Activated CD4-positive, alpha-beta T cell treated with anti-CD3 and anti-CD28 coated beads, Interleukin-2, amount 50 U/mL, for 48 hours (primary cell): ENCODE results near the gene ERG.

Experiments
- DNase-seq, 2 experiments: peaks; one replicate each; pipeline ENCODE4 v3.0.0-alpha.2; 2020

Gene ERG

DNA sequence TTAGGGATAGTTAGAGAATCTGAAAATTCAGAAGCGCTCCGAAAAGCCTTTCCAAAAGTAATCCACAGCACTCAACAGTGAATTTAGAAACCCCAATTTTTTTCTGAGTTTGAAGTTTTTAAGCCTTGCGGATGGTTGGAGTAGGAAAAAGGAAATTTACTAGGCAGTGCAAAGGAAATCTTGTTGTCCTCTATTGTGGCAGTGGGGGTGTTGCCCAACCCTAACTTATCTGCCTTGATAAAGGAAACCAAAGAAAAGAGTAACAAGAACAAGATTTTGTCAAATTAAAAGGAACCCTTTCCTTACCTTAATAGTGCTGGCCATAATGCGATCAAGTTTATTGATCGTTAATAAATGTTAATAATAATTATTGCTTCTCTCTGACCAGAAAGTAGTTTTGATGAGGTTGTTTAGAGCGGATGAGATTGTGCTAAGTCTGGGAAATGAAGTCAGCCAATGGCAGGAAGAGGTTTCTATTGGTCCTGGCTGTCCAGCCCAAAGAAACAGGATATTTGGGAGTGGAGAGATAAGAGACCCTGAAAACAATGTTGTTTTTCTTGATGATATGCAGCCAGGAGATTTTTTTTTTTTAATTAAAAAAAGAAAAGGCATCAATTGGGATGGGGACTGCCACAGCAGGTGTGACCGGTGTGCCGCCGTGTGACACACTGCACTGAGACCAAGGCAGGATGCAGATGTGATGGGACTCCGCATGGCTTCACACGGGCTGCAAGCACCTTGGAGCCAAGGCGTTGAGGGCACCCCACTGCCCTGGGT is at the start of gene ERG:
TSS of gene ERG (minus strand) at position 421 of the 777 bp plus-strand sequence. CDS start at position 324, 97 bp downstream.
- DNase-seq = no peak

GRCh38 chr21:38544661-38545060 is 46.4 kb upstream of the ERG start:
- DNase-seq = no peak

DNA sequence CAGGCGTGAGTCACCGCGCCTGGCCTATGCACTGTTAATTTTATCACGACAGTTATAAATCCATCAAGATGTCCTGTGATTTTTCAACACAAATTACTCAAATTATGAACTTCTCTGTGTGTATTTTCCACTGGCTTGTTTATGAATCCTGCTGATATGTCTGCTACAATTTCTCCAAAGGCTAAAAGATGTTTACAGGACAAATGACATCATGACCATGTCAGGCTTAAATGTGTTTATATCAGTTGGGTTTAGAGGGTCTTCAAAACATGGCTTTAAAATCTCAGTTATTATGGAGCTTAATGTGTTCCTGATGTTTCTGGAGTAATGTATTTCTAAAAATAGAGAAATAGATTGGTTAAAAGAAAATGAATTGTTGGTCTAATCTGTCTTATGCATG is 44.0 kb upstream of the ERG start:
- DNase-seq = no peak

DNA sequence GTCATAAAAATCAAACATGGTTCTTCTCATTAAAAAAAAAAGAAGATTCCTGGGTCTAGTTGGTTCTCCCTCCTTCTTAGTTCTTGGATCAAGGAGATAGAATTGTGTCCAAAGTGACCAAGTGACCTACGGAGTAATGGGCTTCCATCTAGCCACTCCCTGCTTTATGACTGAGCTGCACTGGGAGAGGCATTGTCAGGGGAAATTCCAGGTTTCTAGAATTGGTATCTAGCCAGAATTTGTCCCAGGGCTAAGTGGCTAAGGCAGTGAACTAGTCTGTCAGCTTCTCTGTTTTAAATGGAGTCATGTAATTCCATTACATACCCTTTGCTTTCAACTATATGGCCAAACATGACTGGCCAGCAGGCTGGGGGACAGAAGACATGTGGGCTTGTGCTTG is 40.1 kb upstream of the ERG start:
- no peak for DNase-seq

DNA sequence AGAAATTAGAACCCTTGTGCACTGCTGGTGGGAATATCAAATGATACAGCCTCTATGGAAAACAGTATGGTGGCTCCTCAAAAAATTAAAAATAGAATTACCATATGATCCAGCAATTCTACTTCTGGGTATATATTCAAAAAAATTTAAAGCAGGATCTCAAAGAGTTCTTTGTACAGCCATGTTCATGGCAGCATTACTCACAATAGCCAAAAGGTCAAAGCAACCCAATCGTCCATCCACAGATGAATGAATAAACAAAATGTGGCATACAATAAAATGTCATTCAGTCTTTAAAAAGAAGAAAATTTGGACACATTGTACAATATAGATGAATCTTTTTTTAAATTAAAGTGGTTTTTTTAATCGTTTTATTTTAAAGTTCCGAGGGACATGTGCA is 36.3 kb upstream of the ERG start:
- DNase-seq = no peak

- no peak for DNase-seq
Measured at GRCh38 chr21:38533887-38534286, 35.6 kb upstream of the ERG start.

DNA sequence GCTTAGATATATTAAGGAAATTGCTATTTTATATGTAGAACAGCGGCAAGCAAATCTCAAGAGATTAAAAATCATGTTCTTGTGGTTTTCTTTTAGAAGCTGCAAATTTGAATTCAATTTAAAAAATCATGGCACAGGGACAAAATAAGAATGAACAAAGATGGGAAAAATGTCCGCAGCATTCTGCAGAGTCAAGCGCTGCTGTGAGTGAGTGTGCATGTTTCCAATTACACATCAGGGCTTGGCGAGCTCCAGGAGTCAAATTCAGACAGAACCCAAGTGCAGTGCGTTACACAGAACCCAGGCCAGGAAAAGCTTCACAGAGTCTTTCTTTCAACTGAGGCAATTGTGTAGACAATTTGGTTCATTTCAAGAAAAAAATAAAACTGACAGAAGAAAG is 33.3 kb upstream of the ERG start:
- DNase-seq = no peak

DNA sequence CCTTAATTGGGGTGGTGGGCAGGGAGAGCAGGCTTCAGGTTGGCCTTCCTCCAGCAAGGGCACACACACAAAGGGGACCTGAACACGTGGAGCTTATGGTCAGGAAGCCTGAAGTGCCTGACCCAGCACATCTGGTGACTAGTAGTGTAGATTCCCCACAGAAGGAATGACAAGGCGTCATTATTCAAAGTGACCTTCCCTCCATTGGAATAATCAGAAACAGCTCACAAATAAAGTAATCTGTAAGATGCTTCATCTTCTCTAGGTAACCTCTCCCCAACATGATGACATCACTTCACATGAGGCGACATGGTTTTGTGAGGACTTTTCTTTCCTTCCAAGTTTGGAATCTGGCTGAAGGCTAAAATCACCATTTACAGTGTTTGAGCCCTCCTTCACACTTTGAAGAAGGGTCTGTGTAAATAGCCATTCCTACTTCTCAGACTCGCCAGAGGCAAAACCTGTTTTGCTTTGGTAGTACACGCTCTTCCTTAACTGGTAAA is 32.8 kb upstream of the ERG start:
- no peak for DNase-seq

DNA sequence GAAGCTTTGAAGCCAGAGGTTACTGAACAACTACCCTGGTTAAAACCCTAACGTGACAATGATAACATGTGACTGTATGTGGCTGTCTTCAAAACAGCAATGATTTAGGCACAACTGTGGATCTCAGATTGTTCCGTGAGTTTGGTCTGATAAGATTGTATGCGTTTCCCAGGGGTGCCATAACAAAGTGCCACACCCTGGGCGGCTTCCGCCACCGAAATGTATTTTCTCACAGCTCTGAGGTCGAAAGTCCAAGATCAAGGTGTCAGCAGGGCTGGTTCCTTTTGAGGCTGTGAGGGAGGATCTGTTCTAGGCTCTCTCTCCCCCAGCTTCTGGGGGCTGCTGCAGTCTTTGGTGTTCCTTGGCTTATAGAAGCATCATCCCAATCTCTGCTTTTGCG is 29.5 kb upstream of the ERG start:
- no peak for DNase-seq

- no peak for DNase-seq
Measured at GRCh38 chr21:38525454-38525853, 27.2 kb upstream of the ERG start.

DNA sequence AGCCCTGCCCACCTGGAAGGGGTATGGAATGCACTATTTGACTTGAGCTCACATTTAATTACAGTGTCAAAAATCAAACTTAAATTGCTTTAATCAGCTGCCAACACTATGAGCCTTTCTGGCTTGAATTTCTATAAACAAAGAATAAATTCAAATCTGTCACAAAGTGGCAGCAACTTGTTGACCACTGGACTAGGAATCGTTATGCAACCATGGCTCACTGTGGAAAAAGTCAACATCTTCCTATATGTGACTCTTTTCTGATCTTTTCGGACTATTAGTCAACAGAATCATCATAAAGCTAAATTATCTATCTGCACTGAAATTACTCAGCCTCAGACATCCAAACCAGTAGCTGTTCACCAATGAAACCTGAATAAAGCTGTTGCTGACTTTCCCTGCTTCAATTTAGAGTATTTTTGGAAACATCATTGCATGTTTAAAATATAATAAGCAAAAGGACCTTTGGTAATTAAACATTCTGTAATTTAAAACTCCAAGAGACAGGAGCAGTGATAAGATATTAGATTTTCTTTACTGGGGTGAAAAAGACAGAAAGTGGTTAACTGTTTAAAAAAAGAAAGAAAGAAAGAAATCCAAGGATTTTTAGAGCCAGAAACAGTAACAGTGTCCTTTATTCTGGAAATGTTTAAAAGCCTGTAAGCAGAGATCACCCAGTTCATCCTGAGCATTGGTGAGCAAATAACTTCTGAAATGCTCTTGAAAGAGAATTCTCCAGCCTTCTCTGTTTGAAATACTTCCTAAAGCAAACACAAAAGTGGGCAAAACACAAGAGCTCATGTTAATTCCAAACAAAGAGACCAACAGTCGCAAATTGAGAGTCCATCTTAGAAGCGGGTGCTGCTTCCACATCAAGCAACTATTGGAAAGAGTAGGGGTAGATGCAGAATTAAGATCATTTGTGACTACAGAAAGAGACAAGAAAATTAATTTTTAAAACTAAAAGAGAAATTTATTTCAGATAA is 26.2 kb upstream of the ERG start:
- DNase-seq = no peak

DNA sequence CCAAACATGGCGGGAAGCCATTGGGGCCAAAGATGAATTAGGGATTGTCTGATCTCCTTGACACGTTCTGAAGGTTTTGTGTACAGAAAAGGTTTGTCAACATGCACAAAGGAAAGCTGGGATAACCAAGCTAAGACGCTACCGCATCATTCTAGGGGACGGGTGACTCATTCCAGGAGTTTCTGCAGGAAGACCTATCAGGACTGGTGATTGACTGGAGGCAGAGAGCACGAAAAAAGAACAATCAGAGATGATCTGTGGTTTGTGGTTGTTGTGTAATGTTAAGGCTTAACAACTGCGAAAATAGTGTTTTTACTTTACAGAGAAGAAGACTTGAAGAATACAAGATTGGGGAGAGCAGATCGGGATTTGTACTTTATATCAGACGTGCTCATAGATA is 22.2 kb upstream of the ERG start:
- no peak for DNase-seq

GRCh38 chr21:38511662-38512243 is 13.5 kb upstream of the ERG start:
- no peak for DNase-seq

GRCh38 chr21:38511198-38511597 is 12.9 kb upstream of the ERG start:
- no peak for DNase-seq

- no peak for DNase-seq
Measured at GRCh38 chr21:38507374-38507942, 9.2 kb upstream of the ERG start.

GRCh38 chr21:38506661-38507281 is 8.5 kb upstream of the ERG start:
- DNase-seq = no peak

DNA sequence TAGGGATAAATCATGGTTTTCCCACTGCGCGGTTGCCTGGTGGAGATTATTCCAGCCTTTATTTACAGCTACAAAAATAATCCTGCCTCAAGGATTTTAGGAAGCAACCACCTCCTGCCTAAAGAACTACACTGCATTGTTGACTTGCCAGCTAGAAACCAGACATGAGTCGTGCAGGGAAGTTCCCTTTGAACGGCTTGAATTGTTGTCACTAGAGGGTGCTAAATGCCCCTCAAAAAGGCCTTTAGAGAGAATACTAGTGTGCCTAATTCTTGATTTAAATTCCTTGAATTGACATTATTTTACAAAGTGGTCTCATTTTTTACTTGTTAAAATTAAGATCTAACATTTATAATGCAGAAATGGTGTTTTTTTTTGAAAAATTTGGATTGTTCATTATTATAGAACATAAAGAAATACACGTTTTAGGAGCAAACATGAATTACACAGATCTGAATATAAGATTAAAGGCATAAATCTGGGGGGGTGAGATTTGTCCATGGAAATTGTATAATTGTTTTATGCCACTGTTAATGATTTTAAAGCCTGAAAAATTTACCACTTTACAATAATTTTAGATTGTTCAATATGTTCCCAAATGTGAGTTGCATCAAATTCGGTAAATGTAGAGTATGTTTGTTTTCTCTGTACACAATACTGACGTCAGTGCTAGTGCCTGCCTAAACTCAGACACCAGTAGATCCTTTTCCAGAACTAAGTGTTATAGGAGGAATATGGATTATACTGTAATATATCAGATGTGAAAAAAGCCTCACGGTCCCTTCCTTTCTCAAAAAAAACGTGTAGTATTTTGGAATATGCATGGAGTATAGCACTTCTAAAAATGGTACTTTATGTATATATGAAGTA is 7.6 kb upstream of the ERG start:
- DNase-seq = peak in 1 of 2 experiments; percentile 10

DNA sequence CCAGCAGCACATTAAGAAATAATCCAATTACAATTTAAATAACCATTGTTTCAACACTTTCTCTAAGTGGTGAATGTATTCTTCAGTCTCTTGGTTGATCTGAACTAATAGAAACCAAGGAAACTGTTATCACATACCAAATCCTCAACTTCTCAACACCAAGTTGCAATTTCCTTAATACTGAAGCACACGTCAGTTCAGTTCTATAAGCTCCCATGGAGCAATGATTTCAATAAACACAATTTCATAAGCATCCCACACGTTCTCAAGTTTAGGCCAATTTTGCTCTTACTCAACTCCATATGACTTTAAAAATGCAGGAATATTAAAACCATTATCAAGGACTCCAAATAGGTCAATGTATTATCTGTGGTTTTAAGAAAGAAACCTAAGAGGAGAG is 5.8 kb upstream of the ERG start:
- DNase-seq = no peak

DNA sequence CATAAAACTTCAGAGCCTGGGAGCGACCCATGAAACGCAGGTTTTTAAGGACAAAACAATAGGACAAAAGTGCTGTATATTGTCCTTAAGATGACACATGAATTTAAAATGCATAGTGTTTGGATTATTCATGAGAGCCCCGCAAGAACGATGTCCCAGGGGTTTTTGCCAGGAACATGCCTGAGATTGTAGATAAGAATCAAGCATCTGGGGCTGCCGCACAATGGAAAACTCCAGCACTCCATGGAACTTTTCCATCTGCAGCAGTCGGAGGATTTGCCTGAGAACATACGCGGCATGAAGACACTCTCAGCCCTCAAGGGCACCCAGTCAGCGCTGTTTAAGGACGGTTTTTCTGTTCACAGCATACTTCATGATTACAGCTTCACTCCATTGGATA is 5.3 kb upstream of the ERG start:
- no peak for DNase-seq

DNA sequence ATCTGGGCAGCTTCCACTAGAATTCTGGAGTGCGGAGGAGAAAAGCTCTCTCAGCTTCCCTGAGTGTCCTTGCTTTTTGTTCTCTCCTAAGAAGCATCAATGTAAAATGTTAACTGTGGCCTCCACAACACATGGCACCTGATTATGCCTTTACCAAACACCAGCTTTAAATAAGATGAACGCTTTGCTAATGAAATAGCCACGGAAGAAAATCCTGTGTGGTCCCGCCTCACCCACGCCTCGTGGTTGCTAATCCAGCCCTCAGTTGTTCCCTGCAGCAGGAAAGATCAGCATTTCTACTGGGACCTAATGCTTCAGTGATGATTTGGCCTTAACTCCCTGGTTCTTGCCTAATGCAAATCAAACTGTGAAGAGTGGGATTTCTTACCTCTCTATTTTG is 1.8 kb upstream of the ERG start:
- DNase-seq = no peak

DNA sequence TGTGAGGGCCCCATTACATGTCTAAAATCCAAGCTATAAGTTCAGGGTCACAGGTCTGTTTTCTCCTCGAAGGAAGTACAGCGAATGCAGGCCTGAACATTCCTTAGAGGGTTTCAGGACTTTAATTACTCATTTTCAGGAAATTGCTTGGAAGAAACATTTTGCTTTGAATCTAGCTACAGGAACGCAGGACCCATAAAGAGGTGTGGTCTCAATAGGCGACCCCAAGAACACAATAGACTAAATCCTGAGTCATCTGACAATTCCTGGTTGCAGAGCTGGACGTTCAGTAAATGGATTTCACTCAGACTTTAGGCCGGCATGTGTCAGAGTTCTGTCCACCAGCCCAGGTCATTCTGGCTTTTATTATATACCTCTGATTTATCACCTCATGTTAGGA is 1.0 kb upstream of the ERG start:
- DNase-seq = no peak

DNA sequence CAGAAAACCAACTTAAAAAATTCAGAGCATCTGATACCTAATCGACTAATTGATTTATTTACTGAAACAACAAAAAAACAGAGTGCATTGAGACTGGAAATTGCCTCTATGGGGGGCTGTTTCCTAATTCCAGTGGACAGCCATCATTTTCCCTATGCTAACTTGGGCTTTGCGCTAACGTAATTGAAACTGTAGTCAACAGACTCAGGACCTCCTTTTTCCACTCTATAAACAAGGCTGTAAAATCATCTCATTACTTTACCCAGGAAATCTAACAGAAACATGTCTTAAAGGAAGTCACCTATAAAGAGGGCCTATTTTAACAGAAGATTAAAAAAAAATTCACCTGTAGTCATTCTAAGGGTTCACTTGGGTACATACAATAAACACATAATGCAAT is 2.1 kb downstream of the ERG start:
- DNase-seq = no peak
